Neural progenitor cell (in vitro differentiated cells): ENCODE results near the gene NCKAP5. TPM values are rescaled to one million over a fixed set of nuclear protein-coding genes. Genes with fewer than 3 reads are reported as not detected.

ENCODE experiments used
- DNase-seq: peaks from one replicate; pipeline ENCODE4 v3.0.0-alpha.2; 2016; ENCODE audit warnings: low spot score
- H2AFZ ChIP-seq: fragments of 200-600 bp; sonication (generic); replicated peaks from 2 replicates; pipeline ENCODE4 v1.6.1; 2016; ENCODE audit warnings: antibody characterized with exemption
- H3F3A ChIP-seq: fragments of 200-600 bp; sonication (generic); 2 replicates; pipeline ENCODE4 v1.6.1; 2016; ENCODE audit warnings: antibody characterized with exemption, low read depth
- H3K27ac ChIP-seq: fragments of 200-600 bp; sonication (generic); 2 replicates; pipeline ENCODE4 v1.5.1; 2016; ENCODE audit warnings: mild to moderate bottlenecking
- H3K27me3 ChIP-seq: fragments of 200-600 bp; sonication (generic); 2 replicates; pipeline ENCODE4 v1.6.1; 2016; ENCODE audit warnings: mild to moderate bottlenecking, moderate library complexity
- H3K36me3 ChIP-seq: fragments of 200-600 bp; sonication (generic); 2 replicates; pipeline ENCODE4 v1.5.1; 2016
- H3K4me1 ChIP-seq: fragments of 200-600 bp; sonication (generic); 2 replicates; pipeline ENCODE4 v1.6.1; 2016; ENCODE audit warnings: mixed run types
- H3K4me2 ChIP-seq: fragments of 200-600 bp; sonication (generic); 2 replicates; pipeline ENCODE4 v1.6.1; 2016
- H3K4me3 ChIP-seq: fragments of 200-600 bp; sonication (generic); 2 replicates; pipeline ENCODE4 v1.5.1; 2016
- H3K79me2 ChIP-seq: fragments of 200-600 bp; sonication (generic); 2 replicates; pipeline ENCODE4 v1.6.1; 2016; ENCODE audit warnings: low read depth
- H3K9ac ChIP-seq: fragments of 200-600 bp; sonication (generic); 2 replicates; pipeline ENCODE4 v1.6.1; 2016
- H3K9me3 ChIP-seq: fragments of 200-600 bp; sonication (generic); 2 replicates; pipeline ENCODE4 v1.5.1; 2016; ENCODE audit warnings: low read depth
- H4K20me1 ChIP-seq: fragments of 200-600 bp; sonication (generic); 2 replicates; pipeline ENCODE4 v1.6.1; 2016; ENCODE audit warnings: low read depth
- H3K27ac Mint-ChIP-seq: 3 replicates; pipeline ENCODE4 v1.8.0; 2021; ENCODE audit warnings: mixed read lengths
- H3K27me3 Mint-ChIP-seq: 2 replicates; pipeline ENCODE4 v1.8.0; 2022; ENCODE audit warnings: low read depth, mild to moderate bottlenecking, inconsistent platforms, moderate library complexity, mixed read lengths; ENCODE audit not compliant: insufficient read depth
- H3K36me3 Mint-ChIP-seq: 3 replicates; pipeline ENCODE4 v1.8.0; 2021; ENCODE audit warnings: mixed read lengths
- H3K4me1 Mint-ChIP-seq: 3 replicates; pipeline ENCODE4 v1.8.0; 2021; ENCODE audit warnings: mixed read lengths
- H3K4me3 Mint-ChIP-seq: 3 replicates; pipeline ENCODE4 v1.8.0; 2021; ENCODE audit warnings: mild to moderate bottlenecking, moderate library complexity, mixed read lengths
- H3K9me3 Mint-ChIP-seq: 3 replicates; pipeline ENCODE4 v1.8.0; 2020; ENCODE audit warnings: mixed read lengths
- CTCF ChIP-seq: fragments of 200-600 bp; sonication (generic); IDR thresholded peaks from 2 replicates; pipeline ENCODE4 v1.5.1; 2017; ENCODE audit warnings: antibody characterized with exemption, mild to moderate bottlenecking
- EZH2 ChIP-seq: fragments of 200-600 bp; sonication (generic); IDR thresholded peaks from 2 replicates; pipeline ENCODE4 v1.6.1; 2017; ENCODE audit warnings: antibody characterized with exemption, mild to moderate bottlenecking, moderate library complexity
- EZH2phosphoT487 ChIP-seq: fragments of 200-600 bp; sonication (generic); IDR thresholded peaks from 2 replicates; pipeline ENCODE4 v1.6.1; 2017; ENCODE audit warnings: antibody characterized with exemption
- total RNA-seq: library from RNA; depleted of rRNA; stranded (reverse); fragments of >200 nt; gene quantifications from 2 replicates; pipeline ENCODE4 v1.2.3, GENCODE V29; 2015; ENCODE audit warnings: low replicate concordance

NCKAP5 gene
- total RNA-seq, 1 donor from 2014 or later, result 0.47 TPM

GRCh38 chr2:132979339-132980093 lies 588.7 kb downstream of the NCKAP5 start:
- Histone ChIP-seq H3K9ac (no peak overlapping the region), H3K27me3 (no peaks in the 10 kb centered on the region), H3K36me3 (no peaks in the 10 kb centered on the region), H3K4me3 (no peak overlapping the region), H3K9me3 (no peaks in the 10 kb centered on the region), H2AFZ (no peak overlapping the region), H4K20me1 (no peaks in the 10 kb centered on the region), H3F3A (no peaks in the 10 kb centered on the region), H3K4me1 (peaks cover 5% of the 10 kb centered on the region), H3K79me2 (no peaks in the 10 kb centered on the region), H3K4me2 (no peak overlapping the region), H3K27ac (no peak overlapping the region)
- H3K9me3 Mint-ChIP-seq, result peaks cover 2% of the 10 kb centered on the region
- peaks cover 52% of the 10 kb centered on the region for H3K4me1 Mint-ChIP-seq
- peak overlapping the region; percentile 39 for H3K27ac Mint-ChIP-seq
- no peak for TF ChIP-seq EZH2phosphoT487
- no peak for TF ChIP-seq CTCF
- TF ChIP-seq EZH2, result no peak
- H3K27me3 Mint-ChIP-seq, result no peaks in the 10 kb centered on the region
- no peak overlapping the region for H3K4me3 Mint-ChIP-seq
- DNase-seq, result no peak
- peaks cover 9% of the 10 kb centered on the region for H3K36me3 Mint-ChIP-seq

GRCh38 chr2:132978840-132979239 lies 589.4 kb downstream of the NCKAP5 start:
- Mint-ChIP-seq H3K4me1 (peaks cover 56% of the 10 kb centered on the region), H3K9me3 (peaks cover 2% of the 10 kb centered on the region), H3K4me3 (no peak overlapping the region), H3K36me3 (peaks cover 9% of the 10 kb centered on the region), H3K27me3 (no peaks in the 10 kb centered on the region), H3K27ac (peak overlapping the region; percentile 59)
- TF ChIP-seq CTCF (no peak), EZH2phosphoT487 (no peak), EZH2 (no peak)
- Histone ChIP-seq H3K27me3 (no peaks in the 10 kb centered on the region), H3K27ac (no peak overlapping the region), H3K79me2 (no peaks in the 10 kb centered on the region), H3K9me3 (no peaks in the 10 kb centered on the region), H3F3A (no peaks in the 10 kb centered on the region), H3K4me2 (no peak overlapping the region), H3K36me3 (no peaks in the 10 kb centered on the region), H3K9ac (no peak overlapping the region), H2AFZ (no peak overlapping the region), H4K20me1 (no peaks in the 10 kb centered on the region), H3K4me1 (peaks cover 5% of the 10 kb centered on the region), H3K4me3 (no peak overlapping the region)
- no peak for DNase-seq

GRCh38 chr2:132977812-132978529 lies 590.3 kb downstream of the NCKAP5 start:
- H3K27me3 Mint-ChIP-seq, result no peaks in the 10 kb centered on the region
- TF ChIP-seq EZH2phosphoT487 (no peak), EZH2 (no peak), CTCF (no peak)

More at GRCh38 chr2:132977812-132978529, 590.3 kb downstream of the NCKAP5 start:
- Mint-ChIP-seq H3K27ac (no peak overlapping the region), H3K9me3 (peaks cover 2% of the 10 kb centered on the region), H3K36me3 (peaks cover 9% of the 10 kb centered on the region), H3K4me3 (no peak overlapping the region), H3K4me1 (peaks cover 56% of the 10 kb centered on the region)
- no peak overlapping the region for H3K4me2 ChIP-seq
- no peak overlapping the region for H3K4me3 ChIP-seq
- no peak overlapping the region for H3K27ac ChIP-seq
- H3K9ac ChIP-seq, result no peak overlapping the region
- H4K20me1 ChIP-seq, result no peaks in the 10 kb centered on the region
- peaks cover 5% of the 10 kb centered on the region for H3K4me1 ChIP-seq
- no peaks in the 10 kb centered on the region for H3K36me3 ChIP-seq
- H2AFZ ChIP-seq, result no peak overlapping the region
- H3K27me3 ChIP-seq, result no peaks in the 10 kb centered on the region
- H3K79me2 ChIP-seq, result no peaks in the 10 kb centered on the region
- no peak for DNase-seq
- H3K9me3 ChIP-seq, result no peaks in the 10 kb centered on the region
- no peaks in the 10 kb centered on the region for H3F3A ChIP-seq
